NT2/D1 (cell line): ENCODE results near the gene EML1.

Experiments
- DNase-seq: peaks from one replicate; pipeline ENCODE4 v3.0.0-alpha.2; 2011; ENCODE audit warnings: low read depth, low spot score
- H3K27me3 ChIP-seq: 2 replicates; pipeline ENCODE4 v1.6.0; 2011; ENCODE audit warnings: mild to moderate bottlenecking; ENCODE audit not compliant: insufficient read length, insufficient read depth
- H3K36me3 ChIP-seq: 2 replicates; pipeline ENCODE4 v1.6.1; 2011; ENCODE audit warnings: mild to moderate bottlenecking, low read length, mixed read lengths; ENCODE audit not compliant: insufficient read depth, insufficient read length
- H3K4me1 ChIP-seq: 2 replicates; pipeline ENCODE4 v1.5.1; 2011; ENCODE audit not compliant: insufficient read depth, insufficient read length
- H3K4me3 ChIP-seq: 2 replicates; pipeline ENCODE4 v1.5.1; 2011; ENCODE audit warnings: low read depth; ENCODE audit not compliant: insufficient read length
- H3K9ac ChIP-seq: 2 replicates; pipeline ENCODE4 v1.6.0; 2011; ENCODE audit warnings: low read depth; ENCODE audit not compliant: insufficient read length
- H3K9me3 ChIP-seq: 2 replicates; pipeline ENCODE4 v1.5.1; 2011; ENCODE audit warnings: mild to moderate bottlenecking, low read length; ENCODE audit not compliant: insufficient read depth
- SUZ12 ChIP-seq: IDR thresholded peaks from 2 replicates; pipeline ENCODE4 v1.6.1; 2011; ENCODE audit not compliant: insufficient read length, insufficient read depth; ENCODE audit errors: extremely low read depth
- YY1 ChIP-seq: IDR thresholded peaks from 2 replicates; pipeline ENCODE4 v1.6.1; 2011; ENCODE audit not compliant: insufficient read length, insufficient read depth
- ZNF274 ChIP-seq: IDR thresholded peaks from 2 replicates; pipeline ENCODE4 v1.6.1; 2011; ENCODE audit warnings: mild to moderate bottlenecking, low read depth, low read length

EML1 gene

GRCh38 chr14:99885649-99885958 is 92.4 kb downstream of the EML1 start:
- TF ChIP-seq YY1, result no peak
- no peak for TF ChIP-seq ZNF274
- no peak for TF ChIP-seq SUZ12
- Histone ChIP-seq H3K27me3 (no peaks in the 10 kb centered on the region), H3K9me3 (no peaks in the 10 kb centered on the region), H3K36me3 (peaks cover 12% of the 10 kb centered on the region), H3K9ac (no peak overlapping the region), H3K4me3 (no peak overlapping the region), H3K4me1 (peaks cover 5% of the 10 kb centered on the region)
- no peak for DNase-seq

- H3K4me3 ChIP-seq, result no peak overlapping the region
- H3K27me3 ChIP-seq, result no peaks in the 10 kb centered on the region
- H3K36me3 ChIP-seq, result peaks cover 19% of the 10 kb centered on the region
- DNase-seq, result no peak
- no peak overlapping the region for H3K9ac ChIP-seq
- no peak for TF ChIP-seq YY1
- TF ChIP-seq SUZ12, result no peak
- no peak for TF ChIP-seq ZNF274
- H3K9me3 ChIP-seq, result no peaks in the 10 kb centered on the region
- H3K4me1 ChIP-seq, result peaks cover 13% of the 10 kb centered on the region
Measured at GRCh38 chr14:99887407-99887806, 94.2 kb downstream of the EML1 start.

- no peak for TF ChIP-seq SUZ12
- Histone ChIP-seq H3K27me3 (no peaks in the 10 kb centered on the region), H3K9ac (no peak overlapping the region), H3K9me3 (no peaks in the 10 kb centered on the region), H3K4me1 (peaks cover 13% of the 10 kb centered on the region), H3K36me3 (peaks cover 19% of the 10 kb centered on the region), H3K4me3 (no peak overlapping the region)
- no peak for DNase-seq
Measured at GRCh38 chr14:99888149-99888548, 94.9 kb downstream of the EML1 start.

- H3K4me1 ChIP-seq, result peaks cover 13% of the 10 kb centered on the region
- TF ChIP-seq ZNF274, result no peak
- TF ChIP-seq SUZ12, result no peak
- no peak for TF ChIP-seq YY1
- no peaks in the 10 kb centered on the region for H3K9me3 ChIP-seq
- no peaks in the 10 kb centered on the region for H3K27me3 ChIP-seq
- DNase-seq, result peak; percentile 51
- peak overlapping the region; percentile 73 for H3K9ac ChIP-seq
- H3K4me3 ChIP-seq, result no peak overlapping the region
- peaks cover 19% of the 10 kb centered on the region for H3K36me3 ChIP-seq
Measured at GRCh38 chr14:99889268-99889667, 96.1 kb downstream of the EML1 start.

GRCh38 chr14:99891266-99891665 is 98.1 kb downstream of the EML1 start:
- H3K4me3 ChIP-seq, result no peak overlapping the region

GRCh38 chr14:99891900-99892299 is 98.7 kb downstream of the EML1 start:
- H3K4me1 ChIP-seq, result peaks cover 13% of the 10 kb centered on the region

More at GRCh38 chr14:99891266-99891665, 98.1 kb downstream of the EML1 start:
- no peak overlapping the region for H3K9ac ChIP-seq
- H3K4me1 ChIP-seq, result peaks cover 13% of the 10 kb centered on the region
- H3K36me3 ChIP-seq, result peaks cover 18% of the 10 kb centered on the region
- no peak for TF ChIP-seq ZNF274
- no peak for TF ChIP-seq SUZ12
- TF ChIP-seq YY1, result no peak
- DNase-seq, result no peak
- H3K27me3 ChIP-seq, result no peaks in the 10 kb centered on the region
- H3K9me3 ChIP-seq, result no peaks in the 10 kb centered on the region

GRCh38 chr14:99892406-99892805 is 99.2 kb downstream of the EML1 start:
- Histone ChIP-seq H3K36me3 (peaks cover 14% of the 10 kb centered on the region), H3K4me3 (no peak overlapping the region), H3K9ac (no peak overlapping the region), H3K27me3 (no peaks in the 10 kb centered on the region), H3K4me1 (peaks cover 13% of the 10 kb centered on the region), H3K9me3 (no peaks in the 10 kb centered on the region)
- TF ChIP-seq ZNF274 (no peak), SUZ12 (no peak), YY1 (no peak)
- no peak for DNase-seq

More at GRCh38 chr14:99891900-99892299, 98.7 kb downstream of the EML1 start:
- TF ChIP-seq YY1, result no peak
- TF ChIP-seq SUZ12, result no peak
- TF ChIP-seq ZNF274, result no peak
- no peak for DNase-seq
- no peak overlapping the region for H3K9ac ChIP-seq
- H3K27me3 ChIP-seq, result no peaks in the 10 kb centered on the region
- H3K36me3 ChIP-seq, result peaks cover 13% of the 10 kb centered on the region
- H3K4me3 ChIP-seq, result no peak overlapping the region
- no peaks in the 10 kb centered on the region for H3K9me3 ChIP-seq

GRCh38 chr14:99896361-99896760 is 103.1 kb downstream of the EML1 start:
- no peak for TF ChIP-seq SUZ12
- no peak for TF ChIP-seq ZNF274
- no peak for TF ChIP-seq YY1
- H3K4me1 ChIP-seq, result peaks cover 3% of the 10 kb centered on the region
- no peak for DNase-seq
- H3K9ac ChIP-seq, result no peak overlapping the region
- peaks cover 17% of the 10 kb centered on the region for H3K36me3 ChIP-seq
- no peaks in the 10 kb centered on the region for H3K9me3 ChIP-seq
- H3K4me3 ChIP-seq, result no peak overlapping the region
- H3K27me3 ChIP-seq, result no peaks in the 10 kb centered on the region
